ENCODE results near the gene BIRC3. TPM values are rescaled to one million over a fixed set of nuclear protein-coding genes. Genes with fewer than 3 reads are reported as not detected.

The BIRC3 gene
- polyA plus RNA-seq, 1 donor from 2014 or later, result not detected

DNA sequence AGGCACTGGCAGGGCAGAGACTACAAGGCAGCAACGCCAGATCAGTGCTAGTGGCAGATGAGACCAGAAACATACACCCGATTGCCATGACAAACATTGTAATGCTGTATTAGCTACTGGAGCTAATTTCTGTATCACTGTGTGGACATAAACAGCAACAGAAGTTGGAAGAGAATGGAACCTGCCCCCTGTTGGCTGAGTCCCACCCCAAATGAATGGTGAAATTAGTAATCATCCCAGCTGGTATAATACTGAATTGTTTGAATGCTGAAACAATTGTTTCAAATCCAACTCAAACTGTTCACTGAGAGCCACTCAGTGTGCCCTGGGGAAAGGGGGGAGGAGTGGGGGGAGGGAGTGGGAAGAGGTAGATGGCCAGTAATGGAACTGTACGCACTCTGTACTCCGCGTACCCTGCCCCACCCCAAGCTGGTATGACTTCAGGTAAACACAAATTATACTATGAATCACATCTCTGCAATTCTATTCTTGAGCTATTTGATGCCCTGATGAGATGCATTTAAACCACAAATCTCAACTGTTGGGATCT lies 11.2 kb upstream of the BIRC3 start:
- H3F3A ChIP-seq (ENCODE audit: insufficient read depth, low read length, poor library complexity, severe bottlenecking), result no peaks in the 10 kb centered on the region
- H2AFZ ChIP-seq (ENCODE audit: low read depth, low read length), result no peak overlapping the region
- H3K9ac ChIP-seq (ENCODE audit: low read length), result no peak overlapping the region
- TF ChIP-seq CTCF (IDR thresholded peaks at IDR 0.05; ENCODE audit: poor library complexity, severe bottlenecking), result no peak
- no peak for TF ChIP-seq TAF1 (IDR thresholded peaks at IDR 0.05; ENCODE audit: low read depth)
- no peak for TF ChIP-seq RAD21 (conservative IDR thresholded peaks at IDR 0.05)
- TF ChIP-seq SMC3 (conservative IDR thresholded peaks at IDR 0.05; ENCODE audit: poor library complexity), result no peak
- TF ChIP-seq EZH2 (IDR thresholded peaks at IDR 0.05; ENCODE audit: borderline replicate concordance, insufficient read depth, low read length, poor library complexity, severe bottlenecking), result no peak
- TF ChIP-seq EP300 (conservative IDR thresholded peaks at IDR 0.05; ENCODE audit: poor library complexity, severe bottlenecking), result no peak
- no peak for TF ChIP-seq MXI1 (conservative IDR thresholded peaks at IDR 0.05; ENCODE audit: poor library complexity, severe bottlenecking)
- TF ChIP-seq, protein P1, sequence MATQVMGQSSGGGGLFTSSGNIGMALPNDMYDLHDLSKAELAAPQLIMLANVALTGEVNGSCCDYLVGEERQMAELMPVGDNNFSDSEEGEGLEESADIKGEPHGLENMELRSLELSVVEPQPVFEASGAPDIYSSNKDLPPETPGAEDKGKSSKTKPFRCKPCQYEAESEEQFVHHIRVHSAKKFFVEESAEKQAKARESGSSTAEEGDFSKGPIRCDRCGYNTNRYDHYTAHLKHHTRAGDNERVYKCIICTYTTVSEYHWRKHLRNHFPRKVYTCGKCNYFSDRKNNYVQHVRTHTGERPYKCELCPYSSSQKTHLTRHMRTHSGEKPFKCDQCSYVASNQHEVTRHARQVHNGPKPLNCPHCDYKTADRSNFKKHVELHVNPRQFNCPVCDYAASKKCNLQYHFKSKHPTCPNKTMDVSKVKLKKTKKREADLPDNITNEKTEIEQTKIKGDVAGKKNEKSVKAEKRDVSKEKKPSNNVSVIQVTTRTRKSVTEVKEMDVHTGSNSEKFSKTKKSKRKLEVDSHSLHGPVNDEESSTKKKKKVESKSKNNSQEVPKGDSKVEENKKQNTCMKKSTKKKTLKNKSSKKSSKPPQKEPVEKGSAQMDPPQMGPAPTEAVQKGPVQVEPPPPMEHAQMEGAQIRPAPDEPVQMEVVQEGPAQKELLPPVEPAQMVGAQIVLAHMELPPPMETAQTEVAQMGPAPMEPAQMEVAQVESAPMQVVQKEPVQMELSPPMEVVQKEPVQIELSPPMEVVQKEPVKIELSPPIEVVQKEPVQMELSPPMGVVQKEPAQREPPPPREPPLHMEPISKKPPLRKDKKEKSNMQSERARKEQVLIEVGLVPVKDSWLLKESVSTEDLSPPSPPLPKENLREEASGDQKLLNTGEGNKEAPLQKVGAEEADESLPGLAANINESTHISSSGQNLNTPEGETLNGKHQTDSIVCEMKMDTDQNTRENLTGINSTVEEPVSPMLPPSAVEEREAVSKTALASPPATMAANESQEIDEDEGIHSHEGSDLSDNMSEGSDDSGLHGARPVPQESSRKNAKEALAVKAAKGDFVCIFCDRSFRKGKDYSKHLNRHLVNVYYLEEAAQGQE (IDR thresholded peaks at IDR 0.05; ENCODE audit: borderline replicate concordance), result no peak
- no peak for TF ChIP-seq POLR2AphosphoS5 (IDR thresholded peaks at IDR 0.05)
- H3K9me3 ChIP-seq (ENCODE audit: low read length), result peaks cover 4% of the 10 kb centered on the region
- no peaks in the 10 kb centered on the region for H4K20me1 ChIP-seq (ENCODE audit: insufficient read depth)
- H3K9me2 ChIP-seq (ENCODE audit: insufficient read depth, low read length), result no peaks in the 10 kb centered on the region
- H3K36me3 ChIP-seq (ENCODE audit: insufficient read depth, low read length), result no peaks in the 10 kb centered on the region
- H3K27ac ChIP-seq (ENCODE audit: low read length), result no peak overlapping the region
- no peak overlapping the region for H3K4me3 ChIP-seq (ENCODE audit: low read length)
- no peaks in the 10 kb centered on the region for H3K27me3 ChIP-seq (ENCODE audit: insufficient read depth, low read depth, low read length)
- no peak overlapping the region for H3K4me2 ChIP-seq (ENCODE audit: low read length)
- H3K79me2 ChIP-seq (replicated peaks; ENCODE audit: insufficient read depth, low read length), result no peaks in the 10 kb centered on the region

GRCh38 chr11:102306817-102307726 lies 10.2 kb upstream of the BIRC3 start:
- no peaks in the 10 kb centered on the region for H3K9me2 ChIP-seq (ENCODE audit: insufficient read depth, low read length)
- H3F3A ChIP-seq (ENCODE audit: insufficient read depth, low read length, poor library complexity, severe bottlenecking), result no peaks in the 10 kb centered on the region
- H3K9me3 ChIP-seq (ENCODE audit: low read length), result peaks cover 4% of the 10 kb centered on the region
- H2AFZ ChIP-seq (ENCODE audit: low read depth, low read length), result no peak overlapping the region
- no peaks in the 10 kb centered on the region for H3K27me3 ChIP-seq (ENCODE audit: insufficient read depth, low read depth, low read length)
- H3K27ac ChIP-seq (ENCODE audit: low read length), result no peak overlapping the region
- H3K4me2 ChIP-seq (ENCODE audit: low read length), result no peak overlapping the region
- H3K4me3 ChIP-seq (ENCODE audit: low read length), result no peak overlapping the region
- H3K9ac ChIP-seq (ENCODE audit: low read length), result no peak overlapping the region
- no peak for TF ChIP-seq MXI1 (conservative IDR thresholded peaks at IDR 0.05; ENCODE audit: poor library complexity, severe bottlenecking)
- no peak for TF ChIP-seq EP300 (conservative IDR thresholded peaks at IDR 0.05; ENCODE audit: poor library complexity, severe bottlenecking)
- TF ChIP-seq, protein P1 (IDR thresholded peaks at IDR 0.05; ENCODE audit: borderline replicate concordance), result no peak
- no peak for TF ChIP-seq CTCF (IDR thresholded peaks at IDR 0.05; ENCODE audit: poor library complexity, severe bottlenecking)
- no peak for TF ChIP-seq EZH2 (IDR thresholded peaks at IDR 0.05; ENCODE audit: borderline replicate concordance, insufficient read depth, low read length, poor library complexity, severe bottlenecking)
- no peak for TF ChIP-seq SMC3 (conservative IDR thresholded peaks at IDR 0.05; ENCODE audit: poor library complexity)
- no peak for TF ChIP-seq RAD21 (conservative IDR thresholded peaks at IDR 0.05)
- no peak for TF ChIP-seq POLR2AphosphoS5 (IDR thresholded peaks at IDR 0.05)
- no peak for TF ChIP-seq TAF1 (IDR thresholded peaks at IDR 0.05; ENCODE audit: low read depth)
- no peaks in the 10 kb centered on the region for H3K36me3 ChIP-seq (ENCODE audit: insufficient read depth, low read length)
- H3K79me2 ChIP-seq (replicated peaks; ENCODE audit: insufficient read depth, low read length), result no peaks in the 10 kb centered on the region
- H4K20me1 ChIP-seq (ENCODE audit: insufficient read depth), result no peaks in the 10 kb centered on the region

All from neural cell (in vitro differentiated cells).